Measurements from ENCODE around the gene ZNF76. TPM values are rescaled to one million over a fixed set of nuclear protein-coding genes. Genes with fewer than 3 reads are reported as not detected.

Gene ZNF76
- total RNA-seq, 2 donors from 2014 or later = 39.5 to 75.5 TPM

DNA sequence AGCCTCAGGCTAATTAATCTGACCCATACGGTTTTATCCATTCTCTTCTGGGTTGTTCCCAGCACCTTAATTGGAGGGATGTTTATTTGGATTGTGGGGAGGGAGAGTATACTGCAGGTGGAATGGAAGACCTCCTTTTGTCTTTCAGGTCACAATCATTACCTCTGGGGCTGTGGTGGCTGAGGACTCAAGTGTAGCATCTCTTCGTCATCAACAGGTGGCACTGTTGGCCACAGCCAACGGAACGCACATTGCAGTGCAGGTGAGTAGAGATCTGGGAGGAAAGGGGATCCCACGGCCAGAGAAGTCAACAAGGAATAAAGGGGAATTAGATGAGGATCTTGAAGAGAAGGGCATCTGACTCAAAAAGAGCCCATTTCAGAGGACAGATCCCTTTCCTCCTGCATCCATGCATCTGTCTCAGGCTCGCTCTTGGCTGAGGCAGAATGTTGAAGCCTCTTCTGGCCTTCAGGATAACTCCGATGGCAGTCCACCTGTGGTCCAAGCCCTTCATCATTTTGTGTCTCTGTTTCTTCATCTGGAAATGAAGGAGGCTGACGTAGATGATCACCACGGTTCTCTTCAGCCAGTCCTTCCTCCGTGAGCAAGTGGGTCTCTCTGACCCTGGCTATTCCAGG lies 34.9 kb downstream of the ZNF76 start:
- Histone ChIP-seq H3K36me3 (peaks cover 0 to 27% of the 10 kb centered on the region in 2 donors), H3K27me3 (replicated peaks; ENCODE audit: insufficient read depth) (no peaks in the 10 kb centered on the region), H3K4me1 (replicated peaks) (no peaks in the 10 kb centered on the region), H3K9me3 (no peaks in the 10 kb centered on the region), H3K4me3 (no peak overlapping the region), H3K27ac (no peak overlapping the region)
- intact Hi-C loops (cut with DNase I) = loop anchor here (5.0 kb wide), 1 partner anchor 158 kb away; the partner anchor contains the start of gene FANCE
- peak; percentile 25 for TF ChIP-seq POLR2AphosphoS5 (IDR thresholded peaks at IDR 0.05)
- TF ChIP-seq, protein P1, sequence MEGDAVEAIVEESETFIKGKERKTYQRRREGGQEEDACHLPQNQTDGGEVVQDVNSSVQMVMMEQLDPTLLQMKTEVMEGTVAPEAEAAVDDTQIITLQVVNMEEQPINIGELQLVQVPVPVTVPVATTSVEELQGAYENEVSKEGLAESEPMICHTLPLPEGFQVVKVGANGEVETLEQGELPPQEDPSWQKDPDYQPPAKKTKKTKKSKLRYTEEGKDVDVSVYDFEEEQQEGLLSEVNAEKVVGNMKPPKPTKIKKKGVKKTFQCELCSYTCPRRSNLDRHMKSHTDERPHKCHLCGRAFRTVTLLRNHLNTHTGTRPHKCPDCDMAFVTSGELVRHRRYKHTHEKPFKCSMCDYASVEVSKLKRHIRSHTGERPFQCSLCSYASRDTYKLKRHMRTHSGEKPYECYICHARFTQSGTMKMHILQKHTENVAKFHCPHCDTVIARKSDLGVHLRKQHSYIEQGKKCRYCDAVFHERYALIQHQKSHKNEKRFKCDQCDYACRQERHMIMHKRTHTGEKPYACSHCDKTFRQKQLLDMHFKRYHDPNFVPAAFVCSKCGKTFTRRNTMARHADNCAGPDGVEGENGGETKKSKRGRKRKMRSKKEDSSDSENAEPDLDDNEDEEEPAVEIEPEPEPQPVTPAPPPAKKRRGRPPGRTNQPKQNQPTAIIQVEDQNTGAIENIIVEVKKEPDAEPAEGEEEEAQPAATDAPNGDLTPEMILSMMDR (IDR thresholded peaks at IDR 0.05) = peak; percentile 44 to 80 (median 64)
- TF ChIP-seq POLR2A (IDR thresholded peaks at IDR 0.05) = no peak
- DNase-seq (ENCODE audit: low spot score) = peak; percentile 43
- 49% methylated on average over 10 of the region's 10 CpGs for WGBS

DNA sequence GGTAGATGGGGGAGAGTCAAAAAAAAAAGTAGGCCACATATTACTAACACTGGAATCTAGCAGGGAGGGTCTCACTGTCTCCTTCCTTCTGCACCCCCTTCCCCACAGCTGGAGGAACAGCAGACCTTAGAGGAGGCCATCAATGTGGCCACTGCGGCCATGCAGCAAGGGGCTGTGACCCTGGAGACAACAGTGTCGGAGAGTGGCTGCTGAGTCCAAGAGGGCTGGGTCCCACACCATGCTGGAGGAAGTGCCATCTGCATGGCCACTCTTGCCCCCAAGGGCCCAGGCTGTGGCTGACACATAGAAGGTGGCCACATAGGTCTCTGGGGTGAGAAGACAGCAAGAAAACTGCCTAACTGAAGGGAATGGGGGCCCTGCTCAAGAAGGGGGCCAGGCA lies 35.5 kb downstream of the ZNF76 start:
- no peaks in the 10 kb centered on the region for H3K9me3 ChIP-seq
- no peaks in the 10 kb centered on the region for H3K4me1 ChIP-seq (replicated peaks)
- WGBS = 96% methylated on average over 2 of the region's 2 CpGs
- intact Hi-C loops (cut with DNase I) = no loop called here
- H3K27me3 ChIP-seq (replicated peaks; ENCODE audit: insufficient read depth) = no peaks in the 10 kb centered on the region
- no peak for DNase-seq (ENCODE audit: low spot score)
- TF ChIP-seq POLR2AphosphoS5 (IDR thresholded peaks at IDR 0.05) (no peak), POLR2A (IDR thresholded peaks at IDR 0.05) (no peak)
- TF ChIP-seq, protein P1 (IDR thresholded peaks at IDR 0.05) = no peak
- peaks cover 0 to 27% of the 10 kb centered on the region in 2 donors for H3K36me3 ChIP-seq
- no peak overlapping the region for H3K4me3 ChIP-seq
- H3K27ac ChIP-seq = no peak overlapping the region

DNA sequence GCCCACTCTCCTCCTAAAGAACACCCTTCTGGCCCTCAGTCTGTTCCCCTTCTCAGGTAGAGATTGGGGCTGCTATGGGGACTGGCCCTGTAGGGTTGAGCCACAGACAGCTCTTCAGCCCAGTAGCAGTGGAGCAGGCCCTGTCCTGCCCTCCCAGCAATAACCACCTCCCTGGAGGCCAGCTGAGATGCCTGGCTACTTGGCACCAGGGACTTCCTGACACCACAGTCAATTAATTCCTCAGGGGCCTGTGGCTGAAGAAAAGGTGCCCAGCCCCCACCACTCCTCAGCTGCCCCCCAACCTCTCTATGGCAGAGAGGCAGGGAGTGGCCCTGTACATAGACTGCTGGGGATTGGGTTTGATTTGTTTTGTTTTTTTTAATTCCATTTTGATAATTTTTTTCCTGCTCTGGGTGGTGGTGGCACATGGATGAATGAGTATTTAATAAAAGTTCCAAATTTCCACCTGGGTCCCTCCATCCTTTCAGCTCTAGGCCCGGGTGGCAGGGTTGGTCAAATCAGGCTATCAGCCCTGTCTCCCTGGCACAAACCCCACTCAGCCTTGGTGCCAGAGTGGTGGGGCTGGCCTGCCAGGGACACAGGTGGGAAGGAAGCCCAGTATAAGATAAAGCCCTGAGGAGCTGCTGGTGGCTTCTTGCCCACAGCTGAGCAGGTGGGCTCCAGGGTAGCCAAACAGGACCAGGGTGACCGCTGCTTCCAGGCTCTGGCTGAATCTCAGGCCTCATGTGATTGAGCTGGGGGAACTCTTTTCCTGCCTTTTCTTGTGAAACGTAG lies 36.2 kb downstream of the ZNF76 start:
- Histone ChIP-seq H3K4me3 (no peak overlapping the region), H3K27me3 (replicated peaks; ENCODE audit: insufficient read depth) (no peaks in the 10 kb centered on the region), H3K27ac (no peak overlapping the region), H3K4me1 (replicated peaks) (no peaks in the 10 kb centered on the region), H3K9me3 (no peaks in the 10 kb centered on the region), H3K36me3 (peaks cover 0 to 27% of the 10 kb centered on the region in 2 donors)
- TF ChIP-seq POLR2A (IDR thresholded peaks at IDR 0.05) = no peak
- TF ChIP-seq, protein P1 (IDR thresholded peaks at IDR 0.05) = no peak
- no peak for TF ChIP-seq POLR2AphosphoS5 (IDR thresholded peaks at IDR 0.05)
- intact Hi-C loops (cut with DNase I) = no loop called here
- DNase-seq (ENCODE audit: low spot score) = no peak
- WGBS = 47% methylated on average over 3 of the region's 3 CpGs

DNA sequence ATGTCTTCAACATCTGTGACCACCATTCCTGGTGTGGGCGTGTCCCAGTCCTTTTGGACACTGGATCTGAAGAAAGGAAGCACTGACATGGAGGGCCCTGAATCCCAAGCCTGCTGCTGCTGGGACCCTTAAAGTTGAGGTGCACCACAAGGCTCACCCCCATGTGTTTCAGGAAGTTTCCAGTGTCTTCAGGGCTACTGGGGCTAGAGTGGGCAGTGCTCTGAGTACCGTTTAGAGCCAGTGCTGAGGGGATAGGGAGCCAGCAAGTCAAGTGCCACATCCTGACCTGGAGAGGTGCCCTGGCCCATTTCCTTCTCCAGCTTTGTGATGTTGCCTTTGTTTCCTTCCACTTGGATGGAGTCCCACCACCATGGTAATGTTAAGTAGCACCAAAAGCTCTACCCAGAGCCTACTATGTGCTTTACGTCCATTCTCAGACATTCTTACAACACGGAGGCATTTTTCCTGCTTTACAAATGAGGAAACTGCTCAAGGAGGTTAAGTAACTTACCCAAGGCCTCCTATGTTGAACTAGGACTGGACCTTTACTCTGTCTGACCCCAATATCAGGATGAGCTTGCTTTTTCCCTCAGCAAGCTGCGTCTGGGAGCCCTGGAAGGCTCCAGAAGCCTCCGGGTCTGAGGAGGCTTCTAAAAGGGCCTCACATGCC lies 37.5 kb downstream of the ZNF76 start:
- H3K36me3 ChIP-seq = peaks cover 0 to 20% of the 10 kb centered on the region in 2 donors
- 50% methylated on average over 6 of the region's 6 CpGs for WGBS
- peak overlapping the region; percentile 86 to 88 for H3K27ac ChIP-seq
- peak overlapping the region; percentile 43 to 55 for H3K4me3 ChIP-seq
- no peak for DNase-seq (ENCODE audit: low spot score)
- no peaks in the 10 kb centered on the region for H3K27me3 ChIP-seq (replicated peaks; ENCODE audit: insufficient read depth)
- no peak for TF ChIP-seq POLR2AphosphoS5 (IDR thresholded peaks at IDR 0.05)
- no peak for TF ChIP-seq POLR2A (IDR thresholded peaks at IDR 0.05)
- TF ChIP-seq, protein P1 (IDR thresholded peaks at IDR 0.05) = no peak
- intact Hi-C loops (cut with DNase I) = no loop called here
- no peaks in the 10 kb centered on the region for H3K4me1 ChIP-seq (replicated peaks)
- H3K9me3 ChIP-seq = no peaks in the 10 kb centered on the region
